Activated naive CD4-positive, alpha-beta T cell treated with anti-CD3 and anti-CD28 coated beads, Interleukin-2, amount 10 ng/mL, durations not matched to agents 7 days and 5 days (primary cell): ENCODE results near the gene GRIP2.
A peak's percentile ranks its signal among the peaks of the same experiment; 100 is the strongest.

ENCODE experiments used
- CTCF ChIA-PET: fragments of 350-600 bp; sonication (Branson Sonifier 250); formaldehyde crosslinking; loops from one replicate; lab custom pipeline; 2021; ENCODE audit warnings: antibody characterized with exemption; lab: Charles Lee
- DNase-seq: peaks from one replicate; pipeline ENCODE4 v3.0.0-alpha.2; 2020
- H3K27ac Mint-ChIP-seq: one replicate; pipeline ENCODE4 v1.8.0; 2021; ENCODE audit warnings: mild to moderate bottlenecking, moderate library complexity, mixed read lengths
- H3K27me3 Mint-ChIP-seq: one replicate; pipeline ENCODE4 v1.8.0; 2021; ENCODE audit warnings: mild to moderate bottlenecking, mixed read lengths
- H3K36me3 Mint-ChIP-seq: one replicate; pipeline ENCODE4 v1.8.0; 2021; ENCODE audit warnings: mixed read lengths
- H3K4me1 Mint-ChIP-seq: one replicate; pipeline ENCODE4 v1.8.0; 2021; ENCODE audit warnings: mixed read lengths
- H3K4me3 Mint-ChIP-seq: one replicate; pipeline ENCODE4 v1.8.0; 2021; ENCODE audit warnings: mild to moderate bottlenecking, moderate library complexity, mixed read lengths
- H3K9me3 Mint-ChIP-seq: one replicate; pipeline ENCODE4 v1.8.0; 2021; ENCODE audit warnings: mixed read lengths

Gene GRIP2

DNA sequence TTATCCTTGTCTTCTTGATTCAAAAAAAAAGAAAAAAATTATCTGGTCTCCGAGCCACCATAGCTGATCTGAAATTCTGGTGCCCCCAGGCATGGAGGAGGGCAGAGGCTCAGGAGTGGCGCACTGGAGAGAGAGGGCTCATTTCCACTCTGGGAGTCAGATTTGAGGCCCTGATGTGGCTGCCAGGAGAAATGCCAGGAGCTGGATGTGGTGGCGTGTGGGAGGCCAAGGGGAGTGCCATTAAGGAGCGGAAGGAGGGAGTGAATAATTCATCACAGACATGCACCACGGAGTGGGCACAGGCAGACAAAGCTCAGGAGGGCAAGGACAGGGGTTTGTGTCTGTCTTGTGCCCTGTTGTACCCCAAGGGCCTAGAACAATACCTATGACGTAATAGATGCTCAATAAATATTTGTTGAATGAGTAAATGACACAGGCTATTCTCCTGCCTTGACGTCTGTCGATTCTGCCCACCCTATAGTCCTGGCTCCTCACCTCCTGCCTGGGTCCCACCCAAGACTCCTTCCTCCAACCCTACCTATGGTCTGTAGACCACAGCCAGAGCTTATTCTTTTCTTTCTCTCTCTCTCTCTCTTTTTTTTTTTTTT lies 12.0 kb upstream of the GRIP2 start:
- DNase-seq = no peak
- CTCF ChIA-PET = interaction anchor here (0.6 kb wide), 1 partner anchor 633 kb away, joined by 3 read pairs; no protein-coding TSS in a partner anchor
- Mint-ChIP-seq H3K9me3 (no peaks in the 10 kb centered on the region), H3K36me3 (no peaks in the 10 kb centered on the region), H3K27me3 (peaks cover 74% of the 10 kb centered on the region), H3K4me3 (no peak overlapping the region), H3K27ac (no peak overlapping the region), H3K4me1 (peaks cover 10% of the 10 kb centered on the region)

DNA sequence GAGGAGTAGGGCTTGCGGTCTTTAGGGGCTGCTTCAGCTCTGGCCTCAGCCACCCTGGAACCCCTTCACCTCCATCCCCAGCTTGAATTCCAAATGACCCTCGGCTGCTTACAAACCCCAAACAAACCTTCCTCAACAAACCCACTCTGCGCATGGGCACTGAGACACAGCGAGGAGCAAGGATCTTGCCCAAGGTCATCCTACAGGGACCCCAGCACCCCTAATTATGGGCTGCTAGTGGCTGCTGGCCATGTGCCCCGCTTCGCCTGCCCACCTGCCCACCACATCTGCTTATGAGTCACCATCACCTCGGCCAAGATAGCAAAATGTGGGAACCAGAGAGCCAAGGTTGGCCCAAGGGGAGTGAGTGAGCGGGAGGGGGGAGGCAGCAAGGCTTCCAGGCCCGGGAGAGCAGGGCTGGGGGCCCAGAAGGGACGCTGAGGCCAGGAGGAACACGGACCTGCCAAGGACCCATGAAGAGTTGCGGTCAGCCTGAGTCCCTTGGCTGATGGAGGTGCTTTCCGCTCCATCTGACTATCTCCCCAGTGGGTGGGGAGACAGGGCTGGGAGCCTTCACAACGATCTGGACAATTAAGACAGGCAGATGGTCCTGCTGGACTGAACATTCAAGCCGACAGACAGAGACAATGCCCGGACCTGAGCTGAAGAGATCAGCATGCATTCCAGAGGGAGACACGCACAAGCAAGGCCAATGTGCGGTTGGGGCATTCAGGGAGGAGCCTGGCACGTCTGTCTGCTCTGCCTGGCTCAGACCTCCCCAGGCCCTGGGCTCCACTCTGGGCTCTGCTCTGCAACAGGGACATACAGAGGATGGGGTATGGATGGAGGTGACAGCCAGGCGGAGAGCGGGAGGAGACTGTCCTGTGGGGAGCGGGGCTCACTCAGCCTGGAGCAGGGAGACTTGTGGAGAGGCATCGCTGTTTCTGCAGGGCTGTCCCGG lies 10.8 kb upstream of the GRIP2 start:
- H3K27me3 Mint-ChIP-seq = peaks cover 69% of the 10 kb centered on the region

DNA sequence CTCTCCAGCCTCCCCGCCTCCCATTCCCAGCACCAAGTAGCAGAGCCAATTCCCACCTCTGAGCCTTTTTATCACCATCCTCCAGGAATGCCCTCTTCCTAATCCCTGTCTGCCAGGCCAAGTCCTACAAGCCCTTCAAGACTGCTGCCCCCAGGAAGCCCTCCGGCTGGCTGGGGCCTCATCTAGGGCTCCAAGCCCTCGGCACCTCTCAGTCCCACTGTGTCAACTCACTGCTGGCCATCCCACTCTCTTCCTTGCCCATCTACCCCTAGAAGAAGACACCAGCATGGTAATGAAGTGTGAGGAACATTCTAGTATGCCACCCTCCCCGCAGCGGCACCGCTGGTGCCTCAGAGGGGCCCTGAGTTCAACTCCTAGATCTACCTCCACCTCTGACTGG lies 10.0 kb upstream of the GRIP2 start:
- CTCF ChIA-PET = interaction anchor here (0.8 to 1.2 kb wide), 2 partner anchors 11 to 42 kb away, joined by 3 to 7 read pairs; no protein-coding TSS in a partner anchor
- Mint-ChIP-seq H3K36me3 (no peaks in the 10 kb centered on the region), H3K9me3 (no peaks in the 10 kb centered on the region), H3K4me1 (no peaks in the 10 kb centered on the region), H3K27ac (no peak overlapping the region), H3K4me3 (no peak overlapping the region), H3K27me3 (peaks cover 61% of the 10 kb centered on the region)
- DNase-seq = no peak

More for the DNA sequence above, 10.8 kb upstream of the GRIP2 start:
- Mint-ChIP-seq H3K4me1 (peaks cover 5% of the 10 kb centered on the region), H3K4me3 (no peak overlapping the region), H3K9me3 (no peaks in the 10 kb centered on the region), H3K27ac (no peak overlapping the region), H3K36me3 (no peaks in the 10 kb centered on the region)
- CTCF ChIA-PET = no interaction called here
- DNase-seq = no peak

DNA sequence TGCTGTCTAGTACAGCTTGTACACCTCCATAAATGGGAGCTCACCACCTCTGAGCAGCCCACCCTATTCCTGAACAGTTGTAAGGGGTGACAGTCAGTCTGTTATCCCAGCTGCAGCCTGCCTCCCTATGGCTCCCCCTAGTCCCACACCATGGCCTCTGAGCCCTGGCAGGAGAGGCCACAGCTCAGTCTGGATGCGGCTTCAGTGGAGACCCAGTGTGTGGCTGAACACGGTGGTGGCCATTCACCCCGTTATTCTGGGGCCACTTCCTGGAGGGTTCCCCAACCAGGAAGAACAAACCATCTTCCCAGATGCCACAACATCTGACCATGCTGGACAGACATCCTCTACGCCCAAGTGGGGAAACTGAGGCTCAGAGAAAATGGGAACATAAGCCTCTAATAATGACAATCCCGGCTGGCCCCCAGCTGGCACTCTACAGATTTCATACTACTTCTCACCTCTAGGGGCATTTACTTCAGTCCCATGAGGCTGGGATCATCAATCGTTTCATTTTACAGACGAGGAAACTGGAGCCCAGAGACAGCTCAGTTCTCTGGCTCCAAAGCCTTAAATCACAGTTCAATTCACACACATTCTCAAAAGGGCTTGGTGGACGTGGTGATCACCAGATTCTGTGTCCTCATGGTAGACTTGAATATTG lies 9.2 kb upstream of the GRIP2 start:
- no peak overlapping the region for H3K4me3 Mint-ChIP-seq
- CTCF ChIA-PET = interaction anchor here (0.7 to 2.0 kb wide), 9 partner anchors 10 to 1039 kb away, joined by 3 to 8 read pairs (median 3); no protein-coding TSS in a partner anchor
- no peak overlapping the region for H3K27ac Mint-ChIP-seq
- peaks cover 53% of the 10 kb centered on the region for H3K27me3 Mint-ChIP-seq
- H3K36me3 Mint-ChIP-seq = no peaks in the 10 kb centered on the region
- H3K4me1 Mint-ChIP-seq = no peaks in the 10 kb centered on the region
- no peaks in the 10 kb centered on the region for H3K9me3 Mint-ChIP-seq
- DNase-seq = no peak

DNA sequence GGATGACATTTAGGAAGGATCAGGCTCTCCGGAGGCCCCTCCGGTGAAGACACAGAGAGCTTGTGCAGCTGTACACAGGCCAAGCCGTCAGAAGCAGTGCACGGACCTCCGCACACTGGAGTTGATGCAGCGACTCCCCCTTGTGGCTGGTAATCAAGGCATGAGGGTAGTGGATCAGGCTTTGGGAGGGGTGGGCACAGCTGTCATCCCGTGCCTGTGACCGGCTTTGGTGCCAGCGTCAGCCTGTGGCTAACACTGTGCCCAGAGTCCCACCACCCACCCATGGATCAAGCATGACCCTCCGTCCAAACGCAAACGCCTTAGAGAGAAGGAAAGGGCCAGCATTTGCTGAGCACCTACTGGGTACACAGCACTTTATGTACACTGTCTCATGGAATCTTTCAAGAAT lies 8.2 kb upstream of the GRIP2 start:
- peak; percentile 58 for DNase-seq
- Mint-ChIP-seq H3K4me1 (no peaks in the 10 kb centered on the region), H3K27ac (no peak overlapping the region), H3K27me3 (peaks cover 43% of the 10 kb centered on the region), H3K36me3 (no peaks in the 10 kb centered on the region), H3K4me3 (no peak overlapping the region), H3K9me3 (no peaks in the 10 kb centered on the region)
- CTCF ChIA-PET = interaction anchor here (1.0 to 2.0 kb wide), 6 partner anchors 22 to 652 kb away, joined by 3 to 8 read pairs (median 3); no protein-coding TSS in a partner anchor

DNA sequence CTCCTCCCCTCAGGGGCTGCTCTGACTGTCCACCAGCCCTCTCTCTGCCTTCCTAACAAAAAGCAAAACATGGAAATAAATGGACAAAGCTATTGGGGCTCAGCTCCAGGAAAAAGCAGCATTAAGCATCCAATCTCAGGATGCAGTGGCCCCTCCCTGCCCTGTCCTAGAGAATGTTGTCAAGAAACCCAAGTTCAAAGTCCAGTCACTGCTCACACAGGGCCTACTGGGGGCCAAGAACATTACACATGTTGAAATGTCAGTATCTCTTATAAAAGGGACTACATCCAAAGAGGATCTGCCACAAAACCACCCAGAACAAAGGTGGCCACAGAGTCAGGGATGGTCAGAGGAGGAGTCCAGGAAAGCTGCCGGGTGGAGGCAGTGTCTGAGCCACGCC lies 7.6 kb upstream of the GRIP2 start:
- CTCF ChIA-PET = interaction anchor here (1.0 to 2.0 kb wide), 5 partner anchors 23 to 651 kb away, joined by 3 to 8 read pairs (median 5); no protein-coding TSS in a partner anchor
- Mint-ChIP-seq H3K9me3 (no peaks in the 10 kb centered on the region), H3K4me3 (no peak overlapping the region), H3K4me1 (no peaks in the 10 kb centered on the region), H3K27me3 (peaks cover 41% of the 10 kb centered on the region), H3K36me3 (no peaks in the 10 kb centered on the region), H3K27ac (no peak overlapping the region)
- DNase-seq = no peak

DNA sequence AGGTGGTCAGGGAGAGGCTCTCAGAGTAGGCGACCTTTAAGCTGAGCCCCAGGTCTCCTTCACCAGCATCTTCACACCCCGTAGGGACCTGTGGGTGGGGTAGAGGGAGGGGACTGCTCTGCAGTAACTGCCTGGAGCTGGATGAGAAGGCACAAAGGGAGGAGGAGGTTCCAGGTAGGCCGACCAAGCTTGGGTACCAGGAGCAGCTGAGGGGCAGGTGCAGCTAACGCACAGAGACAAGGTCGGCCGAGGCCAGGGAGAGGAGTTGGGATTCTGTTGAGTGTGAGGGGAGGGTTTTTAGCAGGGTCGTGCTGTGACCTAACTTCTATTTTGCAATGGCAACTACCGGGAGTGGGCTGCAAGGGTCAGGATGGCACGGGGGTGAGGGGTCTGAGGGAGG lies 5.9 kb upstream of the GRIP2 start:
- H3K36me3 Mint-ChIP-seq = no peaks in the 10 kb centered on the region
- H3K9me3 Mint-ChIP-seq = no peaks in the 10 kb centered on the region
- no peak for DNase-seq
- H3K27ac Mint-ChIP-seq = no peak overlapping the region
- H3K4me1 Mint-ChIP-seq = no peaks in the 10 kb centered on the region
- H3K27me3 Mint-ChIP-seq = peaks cover 37% of the 10 kb centered on the region
- no peak overlapping the region for H3K4me3 Mint-ChIP-seq
- CTCF ChIA-PET = interaction anchor here (0.9 kb wide), 1 partner anchor 38 kb away, joined by 3 read pairs; no protein-coding TSS in a partner anchor

DNA sequence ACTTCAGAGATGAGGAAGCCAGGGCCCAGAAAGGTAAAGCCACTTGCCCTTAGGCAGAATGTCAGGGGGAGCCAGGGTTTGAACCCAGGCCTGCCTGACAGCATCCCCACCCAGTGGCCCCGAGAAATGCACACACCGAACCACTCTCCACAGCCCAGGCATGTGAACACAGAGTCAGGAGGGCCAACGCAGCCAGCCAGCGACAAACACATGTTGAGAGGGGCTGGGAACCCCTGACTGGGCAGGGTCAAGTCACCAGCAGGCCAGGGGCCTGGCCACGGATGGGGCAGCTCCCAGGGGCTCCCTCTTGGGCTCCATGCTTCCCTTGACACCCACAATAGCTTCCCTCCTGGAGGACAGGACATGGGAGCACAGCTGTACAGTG lies 5.1 kb upstream of the GRIP2 start:
- no peaks in the 10 kb centered on the region for H3K36me3 Mint-ChIP-seq
- H3K27ac Mint-ChIP-seq = no peak overlapping the region
- no peak for DNase-seq
- no peaks in the 10 kb centered on the region for H3K9me3 Mint-ChIP-seq
- CTCF ChIA-PET = interaction anchor here (0.9 kb wide), 1 partner anchor 37 kb away, joined by 3 read pairs; no protein-coding TSS in a partner anchor
- peaks cover 31% of the 10 kb centered on the region for H3K27me3 Mint-ChIP-seq
- no peaks in the 10 kb centered on the region for H3K4me1 Mint-ChIP-seq
- H3K4me3 Mint-ChIP-seq = no peak overlapping the region

DNA sequence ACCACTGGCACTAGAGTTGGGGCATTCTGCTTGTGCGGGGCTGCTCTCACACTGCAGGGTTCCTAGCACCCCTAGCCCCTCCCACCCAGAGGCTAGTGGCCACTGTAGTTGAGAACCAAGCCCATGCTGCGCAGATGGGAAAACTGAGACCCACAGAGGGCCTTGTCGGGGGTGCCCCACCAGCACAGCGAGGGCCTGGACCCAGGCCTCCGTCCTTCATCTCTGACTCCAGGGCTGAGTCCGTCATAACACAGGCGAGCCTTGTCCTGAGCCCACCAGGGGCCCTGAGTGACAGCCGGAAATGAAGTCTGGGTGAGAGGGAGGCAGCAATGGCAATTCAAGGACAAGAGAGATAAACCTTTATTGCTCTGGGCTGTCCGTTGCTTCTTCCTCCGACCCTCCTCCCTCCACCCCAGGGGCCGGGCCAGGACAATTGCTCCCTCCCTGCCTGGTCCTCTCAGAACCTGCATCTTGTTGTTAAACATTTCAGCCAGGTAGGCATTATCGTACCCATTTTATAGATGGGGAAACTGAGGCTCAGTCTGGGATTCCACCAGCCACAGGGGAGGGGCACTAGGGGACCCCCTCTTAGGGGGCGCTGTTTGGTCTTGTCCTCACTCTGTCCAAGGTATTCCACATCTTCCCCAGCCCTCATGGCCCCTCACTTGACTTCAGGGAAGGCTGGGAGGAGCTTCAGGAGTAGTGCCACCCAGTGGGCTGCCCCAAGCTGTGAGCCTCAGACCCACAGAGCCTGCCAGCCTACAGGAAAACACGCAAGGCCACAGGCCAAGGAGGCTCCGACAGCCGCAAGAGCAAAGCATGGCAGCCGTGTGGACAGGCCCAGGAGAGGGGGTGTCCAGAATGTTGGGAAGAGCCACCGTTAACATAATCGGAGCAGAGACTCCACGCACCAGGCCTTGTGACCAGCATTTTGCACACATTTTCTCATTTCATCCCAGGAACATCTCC lies 4.4 kb upstream of the GRIP2 start:
- Mint-ChIP-seq H3K27ac (no peak overlapping the region), H3K27me3 (peaks cover 26% of the 10 kb centered on the region), H3K4me1 (no peaks in the 10 kb centered on the region), H3K36me3 (no peaks in the 10 kb centered on the region), H3K4me3 (no peak overlapping the region), H3K9me3 (no peaks in the 10 kb centered on the region)
- DNase-seq = no peak
- CTCF ChIA-PET = no interaction called here

DNA sequence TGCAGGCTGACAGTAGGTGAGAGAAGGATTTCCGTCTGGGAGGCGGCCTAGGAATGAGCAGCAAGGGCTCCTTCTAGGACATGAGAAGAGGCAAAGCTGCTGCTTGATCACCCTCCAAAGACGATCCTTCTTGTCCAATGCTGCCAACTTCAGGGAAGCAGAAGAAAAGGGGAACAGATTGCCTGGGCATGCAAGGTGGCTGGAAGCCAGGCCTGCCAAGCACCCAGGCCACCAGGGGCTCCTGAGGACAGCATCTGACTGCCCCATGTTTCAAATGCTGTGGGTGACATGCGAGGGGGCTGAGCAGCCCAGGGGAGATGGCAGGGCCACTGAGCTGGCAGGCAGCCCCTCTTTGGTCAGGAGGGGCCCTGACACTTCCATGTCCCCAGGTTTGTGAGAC lies 3.3 kb upstream of the GRIP2 start:
- H3K4me3 Mint-ChIP-seq = no peak overlapping the region
- no peak overlapping the region for H3K27ac Mint-ChIP-seq
- CTCF ChIA-PET = interaction anchor here (0.5 kb wide), 1 partner anchor 281 kb away, joined by 3 read pairs; no protein-coding TSS in a partner anchor
- no peak for DNase-seq
- peaks cover 21% of the 10 kb centered on the region for H3K27me3 Mint-ChIP-seq
- no peaks in the 10 kb centered on the region for H3K36me3 Mint-ChIP-seq
- no peaks in the 10 kb centered on the region for H3K4me1 Mint-ChIP-seq
- no peaks in the 10 kb centered on the region for H3K9me3 Mint-ChIP-seq

DNA sequence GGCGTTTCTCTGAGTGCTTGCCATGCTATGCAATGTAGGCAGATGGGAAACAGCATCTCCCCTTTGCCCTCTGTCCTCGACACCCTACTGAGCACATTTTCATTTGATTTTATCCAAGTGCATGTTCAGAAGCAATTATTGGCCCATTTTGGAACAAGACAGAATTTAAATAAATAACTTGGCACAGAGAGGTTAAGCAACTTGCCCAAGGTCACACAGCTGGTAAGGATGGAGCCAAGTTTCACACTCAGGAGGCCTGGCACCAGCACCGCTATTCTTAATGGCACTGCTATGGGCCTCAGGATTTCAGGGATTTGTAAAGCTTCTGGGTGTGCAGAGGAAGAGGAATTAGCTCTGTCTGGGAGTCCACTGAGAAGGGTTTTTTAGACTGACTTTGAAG lies 2.5 kb upstream of the GRIP2 start:
- no peaks in the 10 kb centered on the region for H3K9me3 Mint-ChIP-seq
- H3K27me3 Mint-ChIP-seq = peaks cover 13% of the 10 kb centered on the region
- CTCF ChIA-PET = no interaction called here
- H3K4me3 Mint-ChIP-seq = no peak overlapping the region
- H3K4me1 Mint-ChIP-seq = no peaks in the 10 kb centered on the region
- H3K36me3 Mint-ChIP-seq = no peaks in the 10 kb centered on the region
- DNase-seq = no peak
- no peak overlapping the region for H3K27ac Mint-ChIP-seq

DNA sequence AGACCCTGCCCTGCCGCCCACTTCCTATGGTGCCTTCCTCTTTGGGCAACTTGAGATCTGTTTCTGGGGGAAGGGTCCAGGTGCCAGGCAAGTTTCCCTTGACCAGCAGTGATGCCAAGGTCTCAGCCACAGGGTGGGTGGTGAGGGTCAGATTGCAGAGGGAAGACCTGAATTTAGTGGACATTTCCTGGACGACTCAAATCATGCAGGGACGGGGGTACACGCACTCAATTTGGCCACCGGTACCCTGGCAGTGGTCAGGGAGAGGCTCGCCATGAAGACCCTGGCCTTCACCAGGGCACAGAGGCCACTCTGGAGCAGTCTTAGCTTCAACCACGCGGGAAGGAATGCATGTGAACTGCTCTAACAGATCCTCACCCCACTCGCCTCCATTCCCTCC lies 1.5 kb upstream of the GRIP2 start:
- H3K27me3 Mint-ChIP-seq = peaks cover 10% of the 10 kb centered on the region
- no peaks in the 10 kb centered on the region for H3K4me1 Mint-ChIP-seq
- no peaks in the 10 kb centered on the region for H3K9me3 Mint-ChIP-seq
- H3K4me3 Mint-ChIP-seq = no peak overlapping the region
- DNase-seq = no peak
- H3K27ac Mint-ChIP-seq = no peak overlapping the region
- no peaks in the 10 kb centered on the region for H3K36me3 Mint-ChIP-seq
- CTCF ChIA-PET = no interaction called here

DNA sequence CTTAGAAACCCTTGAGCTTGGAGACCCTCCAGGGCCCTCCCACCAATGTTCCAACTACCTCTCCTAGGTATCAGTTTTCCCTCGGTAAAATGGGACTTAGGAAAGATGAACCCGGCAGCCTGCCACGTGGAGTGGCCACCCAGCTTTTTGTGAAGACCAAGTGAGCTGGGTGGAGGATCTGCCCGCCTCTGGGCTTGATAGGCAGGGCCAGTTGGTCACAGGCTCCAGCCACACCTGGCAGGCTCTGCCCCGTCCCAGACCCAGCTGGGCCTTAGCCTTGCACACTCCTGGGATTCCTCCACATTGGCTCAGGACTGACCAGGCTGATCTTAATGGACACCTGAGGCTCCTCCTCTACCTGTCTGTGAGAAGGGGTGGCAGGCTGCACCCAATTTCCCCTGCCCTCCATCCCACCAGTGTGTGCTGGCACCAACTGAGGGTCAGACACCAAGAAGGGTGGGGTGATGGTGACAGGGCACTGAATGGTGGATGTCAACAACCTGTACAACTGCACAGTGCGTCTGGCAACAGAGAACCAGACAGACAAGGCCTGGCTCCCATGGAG lies 761 bp upstream of the GRIP2 start:
- Mint-ChIP-seq H3K9me3 (no peaks in the 10 kb centered on the region), H3K36me3 (no peaks in the 10 kb centered on the region), H3K4me1 (no peaks in the 10 kb centered on the region), H3K4me3 (no peak overlapping the region), H3K27me3 (peaks cover 5% of the 10 kb centered on the region), H3K27ac (no peak overlapping the region)
- no peak for DNase-seq
- CTCF ChIA-PET = no interaction called here
